GM18505 (cell line): Measurements from ENCODE around the gene STRN.
A peak's percentile ranks its signal among the peaks of the same experiment; 100 is the strongest.

Experiments
- ATAC-seq: cut with Tn5 transposase; IDR thresholded peaks from one replicate; pipeline ENCODE4 v1.9.1; 2021; ENCODE audit not compliant: unreplicated experiment
- POLR2A ChIP-seq: IDR thresholded peaks from 4 replicates; pipeline ENCODE4 v1.6.1; 2011; ENCODE audit warnings: borderline replicate concordance; ENCODE audit not compliant: insufficient read depth, insufficient read length; ENCODE audit errors: extremely low read depth

Gene STRN

GRCh38 chr2:36975306-36975705 is 9.0 kb upstream of the STRN start:
- ATAC-seq, result no peak
- no peak for TF ChIP-seq POLR2A

GRCh38 chr2:36973320-36973719 is 7.0 kb upstream of the STRN start:
- TF ChIP-seq POLR2A, result no peak
- no peak for ATAC-seq

GRCh38 chr2:36971990-36972389 is 5.7 kb upstream of the STRN start:
- TF ChIP-seq POLR2A, result no peak
- no peak for ATAC-seq

GRCh38 chr2:36967236-36967876 is 1.0 kb upstream of the STRN start:
- no peak for ATAC-seq

GRCh38 chr2:36965751-36966369 is 476 bp downstream of the STRN start:
- ATAC-seq, result peak; percentile 33

More at GRCh38 chr2:36967236-36967876, 1.0 kb upstream of the STRN start:
- no peak for TF ChIP-seq POLR2A

GRCh38 chr2:36965206-36965605 is 1.1 kb downstream of the STRN start:
- no peak for ATAC-seq
- no peak for TF ChIP-seq POLR2A

More at GRCh38 chr2:36965751-36966369, 476 bp downstream of the STRN start:
- no peak for TF ChIP-seq POLR2A

GRCh38 chr2:36964496-36965058 is 1.8 kb downstream of the STRN start:
- ATAC-seq, result no peak
- no peak for TF ChIP-seq POLR2A

GRCh38 chr2:36963734-36964133 is 2.6 kb downstream of the STRN start:
- ATAC-seq, result no peak
- TF ChIP-seq POLR2A, result no peak

- ATAC-seq, result no peak
- no peak for TF ChIP-seq POLR2A
Measured at GRCh38 chr2:36963106-36963505, 3.2 kb downstream of the STRN start.

- ATAC-seq, result no peak
- TF ChIP-seq POLR2A, result no peak
Measured at GRCh38 chr2:36960773-36961172, 5.6 kb downstream of the STRN start.

GRCh38 chr2:36960005-36960675 is 6.2 kb downstream of the STRN start:
- no peak for TF ChIP-seq POLR2A
- ATAC-seq, result no peak

GRCh38 chr2:36954977-36955607 is 11.2 kb downstream of the STRN start:
- ATAC-seq, result no peak

GRCh38 chr2:36952748-36953197 is 13.6 kb downstream of the STRN start:
- TF ChIP-seq POLR2A, result no peak
- ATAC-seq, result no peak

More at GRCh38 chr2:36954977-36955607, 11.2 kb downstream of the STRN start:
- TF ChIP-seq POLR2A, result no peak
